ENCODE data around the gene CPTP. TPM values are rescaled to one million over a fixed set of nuclear protein-coding genes. Genes with fewer than 3 reads are reported as not detected.
A peak's percentile ranks its signal among the peaks of the same experiment; 100 is the strongest.
"Not testable (repeated sequence)": the region's sequence is repeated elsewhere in the genome, so short reads cannot be mapped to it uniquely, and the experiment has no call there.

Gene CPTP
- total and polyA plus RNA-seq, 7 donors, result 8.4 to 57.1 (median 21.6) TPM

GRCh38 chr1:1314678-1315335, 9.8 kb upstream of the CPTP start:
- no peak for TF ChIP-seq POLR2A (IDR thresholded peaks at IDR 0.05)
- no peak for TF ChIP-seq POLR2AphosphoS5 (IDR thresholded peaks at IDR 0.05)
- no peak for TF ChIP-seq EP300 (IDR thresholded peaks at IDR 0.05)
- no peak for TF ChIP-seq CTCF (IDR thresholded peaks at IDR 0.05)
- Histone ChIP-seq H3K9me3 (no peaks in the 10 kb centered on the region), H3K36me3 (peaks cover 27 to 72% (median 40%) of the 10 kb centered on the region in 4 donors), H3K27ac (peak overlapping the region; percentile 2 to 84 (median 52)), H3K4me3 (no peak overlapping the region), H3K27me3 (no peaks in the 10 kb centered on the region), H3K4me1 (peaks cover 0 to 49% (median 42%) of the 10 kb centered on the region in 4 donors)
- DNase-seq, result no peak
- WGBS, 2 donors, result 90 to 93% methylated on average over 23 of the region's 23 CpGs
- intact Hi-C loops (cut with DNase I), result no loop called here

DNA sequence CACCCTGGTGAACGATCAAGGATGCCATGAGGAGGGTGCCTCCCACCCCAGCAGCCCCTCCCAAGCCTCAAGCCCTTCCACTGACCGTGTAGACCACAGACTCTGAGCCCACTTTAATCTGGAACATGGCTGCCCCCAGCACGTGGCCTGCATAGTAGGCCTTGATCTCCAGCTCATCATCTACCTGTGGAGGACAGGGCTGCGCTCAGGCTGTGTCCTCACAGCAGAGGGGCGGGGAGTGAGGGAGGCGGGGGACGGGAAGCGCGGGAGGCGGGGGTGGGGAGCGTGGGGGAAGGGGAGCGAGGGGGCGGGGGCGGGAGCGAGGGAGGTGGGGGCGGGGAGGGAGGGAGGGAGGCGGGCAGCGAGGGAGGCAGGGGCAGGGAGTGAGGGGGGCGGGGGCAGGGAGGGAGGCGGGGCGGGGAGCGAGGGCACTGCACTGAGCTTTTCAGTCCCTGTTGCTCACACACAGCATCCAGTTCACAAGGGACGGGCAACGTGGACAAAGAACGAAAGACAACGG, 9.1 kb upstream of the CPTP start:
- no peak for DNase-seq
- WGBS, 2 donors, result 83 to 85% methylated on average over 25 to 26 of the region's 26 CpGs
- H3K4me1 ChIP-seq, result peaks cover 0 to 45% (median 40%) of the 10 kb centered on the region in 4 donors
- TF ChIP-seq EP300 (IDR thresholded peaks at IDR 0.05), result no peak
- no peak for TF ChIP-seq POLR2AphosphoS5 (IDR thresholded peaks at IDR 0.05)
- TF ChIP-seq POLR2A (IDR thresholded peaks at IDR 0.05), result no peak
- TF ChIP-seq CTCF (IDR thresholded peaks at IDR 0.05), result no peak
- H3K4me3 ChIP-seq, result no peak overlapping the region
- H3K27me3 ChIP-seq, result no peaks in the 10 kb centered on the region
- intact Hi-C loops (cut with DNase I), result no loop called here
- H3K27ac ChIP-seq, result peak overlapping the region; percentile 84 to 90 (median 86)
- no peaks in the 10 kb centered on the region for H3K9me3 ChIP-seq
- H3K36me3 ChIP-seq, result peaks cover 34 to 72% (median 41%) of the 10 kb centered on the region in 4 donors

DNA sequence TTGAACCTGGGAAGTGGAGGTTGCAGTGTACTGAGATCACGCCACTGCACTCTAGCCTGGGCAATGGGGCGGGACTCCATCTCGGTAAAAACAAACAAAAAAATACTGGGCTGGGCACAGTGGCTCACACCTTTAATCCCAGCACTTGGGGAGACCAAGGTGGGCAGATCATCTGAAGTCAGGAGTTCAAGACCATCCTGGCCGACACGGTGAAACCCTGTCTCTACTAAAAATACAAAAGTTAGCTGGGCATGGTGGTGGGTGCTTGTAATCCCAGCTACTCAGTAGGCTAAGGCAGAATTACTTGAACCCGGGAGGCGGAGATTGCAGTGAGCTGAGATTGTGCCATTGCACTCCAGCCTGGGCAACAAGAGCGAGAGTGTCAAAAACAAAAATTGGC, 8.4 kb upstream of the CPTP start:
- peaks cover 0 to 53% (median 47%) of the 10 kb centered on the region in 4 donors for H3K4me1 ChIP-seq

GRCh38 chr1:1317420-1317819, 7.2 kb upstream of the CPTP start:
- intact Hi-C loops (cut with DNase I), result no loop called here
- H3K36me3 ChIP-seq, result peaks cover 28 to 65% (median 35%) of the 10 kb centered on the region in 4 donors
- H3K27ac ChIP-seq, result peak overlapping the region; percentile 84 to 90 (median 86)
- no peak for DNase-seq
- peaks cover 0 to 65% (median 59%) of the 10 kb centered on the region in 4 donors for H3K4me1 ChIP-seq
- H3K9me3 ChIP-seq, result no peaks in the 10 kb centered on the region
- WGBS, 2 donors, result 90 to 92% methylated on average over 6 of the region's 6 CpGs
- H3K4me3 ChIP-seq, result no peak overlapping the region
- no peaks in the 10 kb centered on the region for H3K27me3 ChIP-seq
- TF ChIP-seq CTCF (IDR thresholded peaks at IDR 0.05) (no peak), POLR2A (IDR thresholded peaks at IDR 0.05) (no peak), POLR2AphosphoS5 (IDR thresholded peaks at IDR 0.05) (no peak), EP300 (IDR thresholded peaks at IDR 0.05) (no peak)

More for the DNA sequence above, 8.4 kb upstream of the CPTP start:
- peaks cover 34 to 69% (median 38%) of the 10 kb centered on the region in 4 donors for H3K36me3 ChIP-seq
- DNase-seq; H3K9me3 ChIP-seq; H3K4me3 ChIP-seq; H3K27me3 ChIP-seq; intact Hi-C loops (cut with DNase I): not testable (repeated sequence)
- WGBS, 2 donors, result 78 to 91% methylated on average over 8 of the region's 8 CpGs
- H3K27ac ChIP-seq, result peak overlapping the region; percentile 84 to 90 (median 86)

DNA sequence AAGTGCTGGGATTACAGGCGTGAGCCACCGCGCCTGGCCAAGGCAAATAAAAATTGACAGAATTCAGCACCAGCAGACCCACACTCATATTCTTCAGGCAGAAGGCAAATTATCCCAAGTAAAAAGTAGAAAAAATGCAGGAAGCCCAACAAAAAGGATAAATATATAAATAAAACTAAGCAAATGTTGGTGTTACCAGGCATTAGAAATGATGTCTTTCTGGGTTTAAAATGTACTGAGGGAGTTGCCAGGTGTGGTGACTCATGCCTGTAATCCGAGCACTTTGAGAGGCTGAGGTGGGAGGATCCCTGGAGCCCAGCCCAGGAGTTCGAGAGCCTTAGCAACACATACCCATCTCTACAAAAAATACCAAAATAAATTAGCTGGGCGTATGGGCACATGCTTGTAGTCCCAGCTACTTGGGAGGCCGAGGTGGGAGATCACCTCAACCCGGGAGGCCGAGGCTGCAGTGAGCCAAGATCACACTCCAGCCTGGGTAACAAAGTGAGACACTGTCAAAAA, 6.4 kb upstream of the CPTP start:
- Histone ChIP-seq H3K27ac (peak overlapping the region; percentile 84 to 90 (median 86)), H3K36me3 (peaks cover 20 to 57% (median 28%) of the 10 kb centered on the region in 4 donors), H3K9me3 (no peaks in the 10 kb centered on the region), H3K4me3 (no peak overlapping the region), H3K27me3 (no peaks in the 10 kb centered on the region), H3K4me1 (peaks cover 3 to 72% (median 66%) of the 10 kb centered on the region in 4 donors)
- 55 to 71% methylated on average over 9 of the region's 9 CpGs for WGBS, 2 donors
- intact Hi-C loops (cut with DNase I), result no loop called here
- no peak for TF ChIP-seq EP300 (IDR thresholded peaks at IDR 0.05)
- peak in 3 of 4 donors; percentile 27 to 59 (median 43) for TF ChIP-seq POLR2AphosphoS5 (IDR thresholded peaks at IDR 0.05)
- DNase-seq, result peak; percentile 97
